ENCODE measurements around the gene RNASE8.
"Not testable (repeated sequence)": the region's sequence is repeated elsewhere in the genome, so short reads cannot be mapped to it uniquely, and the experiment has no call there.

Gene RNASE8

DNA sequence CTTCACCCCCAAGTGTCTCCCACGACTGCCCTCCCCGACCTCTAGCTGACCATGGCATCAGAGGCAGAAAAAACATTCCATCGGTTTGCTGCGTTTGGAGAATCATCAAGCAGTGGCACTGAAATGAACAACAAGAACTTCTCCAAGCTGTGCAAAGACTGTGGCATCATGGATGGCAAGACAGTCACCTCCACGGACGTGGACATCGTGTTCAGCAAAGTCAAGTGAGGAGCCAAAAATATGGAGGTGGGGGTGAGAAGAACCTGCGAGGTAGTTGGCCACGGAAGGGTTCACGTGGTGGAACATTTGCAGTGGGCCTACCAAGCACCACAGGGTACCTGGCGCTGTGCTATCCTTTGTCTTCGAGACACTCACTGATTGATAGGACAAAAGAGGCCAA lies 27.1 kb upstream of the RNASE8 start:
- DNase-seq = no peak

DNA sequence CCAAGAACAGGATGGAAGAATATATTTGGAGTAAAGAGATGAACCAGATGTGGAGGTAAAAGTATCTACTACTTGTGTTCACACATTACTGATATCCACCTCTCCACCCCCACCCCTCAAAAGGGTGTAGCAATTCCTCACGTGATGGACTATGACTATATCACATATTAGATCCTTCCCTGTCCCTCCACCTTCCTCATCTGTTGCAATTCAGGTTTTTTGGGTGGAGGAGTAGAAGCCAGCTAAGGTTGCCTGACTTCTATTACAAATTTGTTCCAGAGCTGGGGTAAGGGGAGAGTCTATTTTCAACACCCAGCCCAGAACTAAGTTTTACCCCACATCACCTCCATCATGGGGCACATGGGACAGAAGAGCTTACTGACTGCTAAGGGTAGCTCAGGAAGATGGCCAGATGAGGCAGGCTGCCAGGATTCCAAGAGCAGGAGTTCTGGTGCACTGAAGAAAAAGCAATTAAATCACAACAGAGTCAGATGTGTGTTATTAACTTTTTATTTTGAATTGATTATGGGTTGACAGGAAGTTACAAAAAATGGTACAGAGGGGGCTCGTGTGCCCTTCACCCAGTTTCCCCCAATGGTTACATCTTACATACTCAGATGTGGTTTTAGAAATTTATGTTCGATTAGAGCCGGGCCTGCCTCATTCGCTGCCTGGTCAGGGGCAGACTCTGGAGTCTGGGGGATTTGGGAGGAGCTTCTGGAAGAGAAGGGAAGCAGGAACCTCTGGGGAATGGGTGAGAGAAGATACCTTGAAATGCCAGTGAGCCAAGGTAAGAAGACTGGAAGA lies 25.1 kb upstream of the RNASE8 start:
- no peak for DNase-seq

- DNase-seq = no peak
These were observed 24.4 kb upstream of the RNASE8 start for GRCh38 chr14:21033133-21033698.

DNA sequence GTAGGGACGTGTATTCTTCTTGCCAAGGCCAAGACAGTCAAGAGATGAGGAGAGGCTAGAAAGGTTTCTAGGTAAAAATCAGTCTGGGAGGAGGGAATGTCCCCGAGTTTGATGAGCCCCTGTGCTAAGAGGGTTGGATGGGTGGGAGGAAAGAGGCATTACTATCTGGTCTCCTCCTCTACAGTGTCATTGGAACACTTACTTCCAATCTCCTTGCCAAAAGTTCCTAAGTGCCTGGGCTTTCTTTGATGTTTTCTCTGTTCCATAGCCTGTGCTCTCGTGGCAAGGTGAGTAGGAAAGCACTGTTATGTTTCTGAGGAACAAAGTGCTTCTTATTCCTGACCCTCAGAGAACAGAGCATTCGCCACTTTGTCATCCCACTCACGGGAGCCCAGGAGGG lies 22.9 kb upstream of the RNASE8 start, which contains the start of gene RNASE13:
RNASE13 (minus strand) TSS at position 101 of the 400 bp plus-strand sequence. CDS start 519 bp downstream, outside the sequence.
- no peak for DNase-seq

GRCh38 chr14:21036751-21037150 lies 20.9 kb upstream of the RNASE8 start:
- no peak for DNase-seq

DNA sequence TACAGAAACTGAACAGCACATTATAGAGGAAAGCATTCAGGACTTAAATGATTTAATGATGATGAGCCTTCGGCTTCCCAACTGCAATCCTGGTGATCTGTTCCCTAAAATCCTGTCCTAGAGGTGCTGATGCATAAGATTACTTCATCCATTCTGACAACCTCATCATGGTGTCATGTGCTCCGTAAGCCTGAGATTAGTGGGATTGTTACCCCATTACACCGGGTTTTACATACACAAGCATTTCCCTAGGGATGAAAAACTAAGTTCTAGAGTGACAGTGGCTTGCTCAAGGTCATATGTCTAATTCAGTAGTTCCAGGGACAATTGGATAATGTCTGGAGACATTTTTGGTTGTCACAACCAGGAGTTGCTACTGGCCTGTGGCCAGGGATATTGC lies 20.5 kb upstream of the RNASE8 start:
- no peak for DNase-seq

GRCh38 chr14:21038441-21039422 lies 18.9 kb upstream of the RNASE8 start:
- DNase-seq = no peak

GRCh38 chr14:21039585-21040369 lies 17.8 kb upstream of the RNASE8 start:
- no peak for DNase-seq

- DNase-seq = no peak
These were observed 17.2 kb upstream of the RNASE8 start for GRCh38 chr14:21040370-21040925.

DNA sequence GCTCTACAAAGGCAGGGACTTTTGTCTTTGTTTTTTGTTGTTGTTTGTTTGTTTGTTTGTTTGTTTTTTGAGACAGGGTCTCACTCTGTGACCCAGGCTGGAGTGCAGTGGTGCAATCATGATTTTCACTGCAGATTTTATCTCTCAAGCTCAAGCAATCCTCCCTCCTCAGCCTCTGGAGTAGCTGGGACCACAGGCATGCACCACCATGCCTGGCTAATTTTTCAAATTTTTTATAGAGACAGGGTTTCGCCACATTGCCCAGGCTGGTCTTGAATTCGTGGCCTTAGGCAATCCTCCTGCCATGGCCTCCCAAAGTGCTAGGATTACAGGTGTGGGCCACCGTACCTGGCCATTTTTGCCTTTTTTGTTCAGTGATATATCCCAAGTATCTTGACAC lies 16.7 kb upstream of the RNASE8 start:
- not testable (repeated sequence) for DNase-seq

GRCh38 chr14:21041676-21042433 lies 15.8 kb upstream of the RNASE8 start, which contains the start of gene RNASE7:
Gene RNASE7 (plus strand): TSS chr14:21042362. CDS start chr14:21042993, 631 bp downstream.
- no peak for DNase-seq

GRCh38 chr14:21042918-21043317 lies 14.7 kb upstream of the RNASE8 start:
- DNase-seq = no peak

DNA sequence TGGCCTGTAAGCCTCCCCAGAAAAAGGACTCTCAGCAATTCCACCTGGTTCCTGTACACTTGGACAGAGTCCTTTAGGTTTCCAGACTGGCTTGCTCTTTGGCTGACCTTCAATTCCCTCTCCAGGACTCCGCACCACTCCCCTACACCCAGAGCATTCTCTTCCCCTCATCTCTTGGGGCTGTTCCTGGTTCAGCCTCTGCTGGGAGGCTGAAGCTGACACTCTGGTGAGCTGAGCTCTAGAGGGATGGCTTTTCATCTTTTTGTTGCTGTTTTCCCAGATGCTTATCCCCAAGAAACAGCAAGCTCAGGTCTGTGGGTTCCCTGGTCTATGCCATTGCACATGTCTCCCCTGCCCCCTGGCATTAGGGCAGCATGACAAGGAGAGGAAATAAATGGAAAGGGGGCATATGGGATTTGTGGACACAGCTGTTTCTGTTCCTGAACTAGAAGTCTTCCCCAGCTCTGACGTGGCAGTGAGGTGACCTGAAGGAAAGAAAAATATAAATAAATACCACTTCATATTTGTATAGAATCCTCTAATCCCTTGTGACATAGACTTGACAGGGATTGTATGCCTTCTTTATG lies 14.1 kb upstream of the RNASE8 start:
- DNase-seq = no peak

DNA sequence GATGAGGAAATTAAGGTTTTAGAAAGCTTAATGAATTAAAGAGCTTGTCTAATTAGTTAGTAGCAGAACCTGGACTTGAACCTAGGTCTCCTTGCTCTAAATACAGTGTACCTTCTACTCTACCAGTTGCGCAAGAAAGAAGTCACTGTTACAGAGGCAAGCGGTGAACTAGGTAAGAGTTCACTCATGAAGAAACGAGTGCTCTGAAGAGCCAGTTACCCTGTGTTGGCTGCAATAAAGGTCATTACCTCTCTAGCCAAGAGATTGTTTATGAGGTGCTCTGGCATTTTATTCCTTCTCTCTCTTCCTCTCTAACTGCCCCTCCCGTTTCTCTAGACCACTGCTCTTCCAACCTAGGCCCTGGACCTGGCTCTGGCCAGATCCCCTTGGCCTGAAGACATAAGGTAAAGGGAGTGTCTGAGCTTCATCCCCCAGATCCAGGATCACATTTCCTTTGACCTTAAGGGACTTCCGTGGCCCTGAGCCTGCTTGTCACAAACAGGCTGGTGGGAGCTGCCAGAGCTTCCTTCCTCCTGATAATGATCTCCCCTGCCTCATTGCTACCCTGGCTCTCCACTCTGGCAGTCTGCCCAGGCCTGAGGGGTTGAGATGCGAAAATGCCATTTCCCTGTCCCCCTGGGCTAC lies 13.5 kb upstream of the RNASE8 start:
- no peak for DNase-seq

DNA sequence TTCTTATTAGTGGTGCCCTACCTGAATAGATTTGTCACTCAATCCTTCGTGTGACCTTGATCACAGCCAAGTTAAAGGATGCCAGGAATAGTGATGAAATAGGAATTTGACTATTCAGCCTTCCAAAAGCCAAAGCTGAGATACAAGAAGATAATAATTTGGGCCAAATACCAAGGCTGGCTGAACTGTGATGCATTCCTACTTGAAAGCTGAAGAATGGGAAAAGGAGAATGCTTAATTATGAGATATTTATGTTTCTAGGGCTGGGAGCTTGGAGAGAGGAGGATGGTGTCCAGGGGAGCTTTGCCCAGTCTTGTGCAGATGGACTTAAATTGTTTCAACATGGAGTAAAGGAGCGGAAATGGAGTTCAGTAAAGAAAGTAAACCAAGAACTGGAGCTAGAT lies 10.2 kb upstream of the RNASE8 start:
- DNase-seq = no peak

DNA sequence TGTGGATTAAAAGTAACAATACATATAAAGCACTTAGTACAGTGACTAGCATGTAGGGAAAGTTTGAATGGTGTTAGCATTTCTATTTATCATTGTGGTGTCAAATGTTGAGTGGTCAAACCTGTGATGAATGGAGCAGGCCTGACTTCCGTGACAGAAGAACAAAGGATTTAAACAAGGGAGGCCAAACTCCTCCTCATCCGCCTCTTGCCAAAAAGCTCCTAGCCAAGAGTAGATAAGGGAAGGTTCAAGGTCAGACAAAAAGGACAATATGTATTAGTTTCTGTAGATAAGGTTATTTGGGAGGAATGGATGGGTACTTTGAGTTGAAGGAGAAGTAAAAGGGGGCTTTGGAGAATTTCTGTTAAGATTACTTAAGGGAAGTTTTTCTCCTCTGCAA lies 9.0 kb upstream of the RNASE8 start:
- no peak for DNase-seq

- no peak for DNase-seq
These were observed 8.3 kb upstream of the RNASE8 start for GRCh38 chr14:21049271-21049673.

DNA sequence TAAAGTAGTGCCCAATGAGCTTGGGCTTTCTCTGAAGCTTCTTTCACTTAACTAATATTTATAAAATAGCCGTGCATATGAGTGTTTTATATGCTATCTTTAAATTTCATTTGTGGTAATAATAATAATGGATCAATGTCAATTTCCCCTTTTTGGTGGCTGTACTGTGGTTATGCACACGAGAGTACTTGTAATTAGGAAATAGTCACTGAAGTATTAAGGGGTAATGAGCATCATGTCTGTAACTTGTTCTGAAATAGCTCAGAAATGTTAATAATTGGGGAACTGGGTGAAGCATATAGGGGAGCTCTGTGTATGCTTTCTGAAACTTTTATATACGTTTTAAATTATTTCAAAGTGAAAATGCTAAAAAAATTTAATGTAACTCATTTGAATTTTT lies 7.0 kb upstream of the RNASE8 start:
- no peak for DNase-seq

DNA sequence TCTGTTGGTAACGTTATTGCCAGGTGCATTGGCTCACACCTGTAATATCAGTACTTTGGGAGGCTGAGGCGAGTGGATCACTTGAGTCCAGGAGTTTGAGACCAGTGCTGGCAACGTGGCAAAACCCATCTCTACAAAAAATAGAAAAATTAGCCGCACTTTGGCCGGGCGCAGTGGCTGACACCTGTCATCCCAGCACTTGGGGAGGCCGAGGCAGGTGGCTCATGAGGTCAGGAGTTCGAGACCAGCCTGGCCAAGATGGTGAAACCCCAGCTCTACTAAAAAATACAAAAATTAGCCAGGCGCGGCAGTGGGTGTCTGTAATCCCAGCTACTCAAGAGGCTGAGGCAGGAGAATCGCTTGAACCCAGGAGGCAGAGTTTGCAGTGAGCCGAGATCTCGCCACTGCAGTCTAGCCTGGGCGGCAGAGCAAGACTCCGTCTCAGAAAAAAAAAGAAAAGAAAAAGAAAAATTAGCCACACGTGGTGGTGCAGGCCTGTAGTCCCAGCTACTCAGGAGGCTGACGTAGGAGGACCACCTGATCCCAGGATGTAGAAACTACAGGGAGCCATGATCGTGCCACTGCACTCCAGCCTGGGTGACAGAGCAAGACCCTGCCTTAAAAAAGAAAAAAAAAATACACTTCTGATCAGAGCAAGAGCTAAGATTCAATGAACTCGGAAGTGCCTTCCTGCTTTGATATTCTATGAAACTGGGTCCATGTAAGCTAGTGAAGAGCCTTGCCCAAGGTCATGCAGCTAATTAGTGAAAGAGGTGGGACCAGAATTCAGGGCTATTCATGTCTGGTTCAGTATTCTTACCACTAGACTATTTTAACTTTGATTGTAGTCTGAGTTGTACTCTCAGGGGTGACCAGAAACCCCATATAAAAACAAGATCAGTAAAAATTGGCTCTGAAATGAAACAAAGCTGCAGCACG lies 4.2 kb upstream of the RNASE8 start:
- DNase-seq = no peak

Measured in NCI-H1436 (cell line).